GM19238 (cell line): Measurements from ENCODE around the gene TBC1D3B.
"Not testable (repeated sequence)": the region's sequence is repeated elsewhere in the genome, so short reads cannot be mapped to it uniquely, and the experiment has no call there.

ENCODE experiments used
- DNase-seq: peaks from one replicate; pipeline ENCODE4 v3.0.0; 2011; ENCODE audit warnings: low spot score; ENCODE audit not compliant: insufficient read length

Gene TBC1D3B

DNA sequence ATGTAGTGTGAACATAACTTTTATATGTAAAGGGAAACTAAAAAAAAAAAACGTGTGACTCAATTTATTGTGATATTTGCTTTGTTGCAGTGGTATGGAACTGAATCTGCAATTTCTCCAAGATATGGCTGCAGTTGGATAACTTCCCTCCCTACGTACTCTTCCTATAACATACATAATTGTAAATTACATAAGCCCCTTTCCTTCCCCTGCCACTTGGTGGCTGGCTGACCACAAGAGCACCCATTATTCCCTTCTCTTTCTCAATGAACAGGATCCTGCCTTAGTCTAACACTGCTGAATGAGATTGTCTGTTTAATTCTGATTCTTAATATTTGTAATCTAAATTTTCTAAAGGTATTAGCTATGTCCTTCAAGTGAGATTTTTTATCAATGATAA lies 45.0 kb downstream of the TBC1D3B start:
- no peak for DNase-seq

GRCh38 chr17:36130346-36130745 lies 46.1 kb downstream of the TBC1D3B start:
- no peak for DNase-seq

GRCh38 chr17:36129616-36130015 lies 46.8 kb downstream of the TBC1D3B start:
- no peak for DNase-seq

DNA sequence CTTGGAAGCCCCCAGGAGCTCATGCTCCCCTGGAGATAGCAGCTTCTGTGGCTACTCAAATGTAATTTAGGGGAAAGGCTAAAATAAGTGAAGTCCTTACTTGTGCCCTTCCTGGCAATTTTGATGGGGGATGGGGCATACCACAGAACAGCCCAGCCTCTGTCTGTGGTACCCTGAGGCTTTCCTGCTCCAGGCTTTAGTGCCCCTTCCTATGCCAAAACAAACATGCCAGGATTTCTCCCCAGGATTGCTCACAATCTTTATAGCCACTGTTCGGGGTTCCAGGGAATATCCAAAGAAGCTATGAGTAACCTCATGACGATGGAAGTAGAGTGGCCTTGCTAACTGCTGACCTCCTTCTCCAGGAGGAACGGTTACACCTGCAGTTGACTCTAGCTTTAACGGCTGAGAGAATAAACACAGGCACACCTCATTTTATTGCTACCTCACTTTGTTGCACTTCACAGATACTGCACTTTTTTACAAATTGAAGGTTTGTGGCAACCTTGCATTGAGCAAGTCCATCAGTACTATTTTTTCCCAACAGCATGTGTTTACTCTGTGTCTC lies 47.9 kb downstream of the TBC1D3B start:
- DNase-seq: no peak

- DNase-seq: no peak
Measured at GRCh38 chr17:36127911-36128310, 48.5 kb downstream of the TBC1D3B start.

GRCh38 chr17:36127199-36127893 lies 49.1 kb downstream of the TBC1D3B start:
- no peak for DNase-seq

DNA sequence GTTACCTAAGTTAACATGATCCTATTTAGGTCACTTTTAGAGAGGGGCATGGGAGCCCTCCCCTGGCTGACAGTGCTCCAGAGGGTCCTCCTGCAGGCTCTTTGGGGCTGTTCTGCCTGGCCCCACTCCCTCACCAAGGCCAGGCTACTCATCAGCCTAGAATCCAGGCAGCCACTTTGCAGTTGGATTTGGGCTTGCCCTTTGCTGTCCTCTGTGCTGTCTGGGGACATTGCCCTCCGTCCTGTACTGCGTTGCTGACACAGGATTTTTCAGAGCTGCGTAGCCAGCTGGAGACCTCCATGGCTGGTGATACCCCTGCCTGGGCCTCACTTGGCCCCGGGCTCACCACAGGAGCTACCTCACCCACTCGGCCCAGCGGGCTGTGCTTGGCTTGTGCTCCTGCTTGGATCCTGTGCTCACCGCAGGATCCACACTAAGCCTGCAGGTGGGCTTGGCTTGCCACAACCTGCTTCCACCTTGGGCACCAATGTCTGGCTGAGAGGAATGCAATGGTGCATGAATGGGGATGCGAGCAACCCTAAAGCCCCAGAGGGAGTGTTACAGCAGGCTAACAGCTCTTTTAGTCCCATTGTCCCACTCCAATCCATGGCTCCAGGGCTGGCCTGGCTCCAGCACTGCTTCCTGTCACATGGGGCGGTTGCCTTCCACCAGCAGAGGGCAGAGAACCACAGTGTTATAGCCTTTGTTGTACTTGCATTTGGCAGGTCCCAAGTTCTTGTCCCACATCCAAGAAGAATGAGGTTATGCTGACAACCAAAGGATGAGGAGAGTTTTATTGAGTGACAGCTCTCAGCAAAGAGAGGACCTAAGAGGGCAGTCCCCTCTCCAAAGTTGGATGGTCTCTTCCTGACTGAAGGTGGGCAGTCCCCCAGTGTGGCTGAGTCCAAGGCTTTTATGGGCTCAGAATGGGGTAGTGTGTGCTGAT lies 51.3 kb downstream of the TBC1D3B start:
- DNase-seq: no peak

- no peak for DNase-seq
Measured at GRCh38 chr17:36123431-36123830, 53.0 kb downstream of the TBC1D3B start.

DNA sequence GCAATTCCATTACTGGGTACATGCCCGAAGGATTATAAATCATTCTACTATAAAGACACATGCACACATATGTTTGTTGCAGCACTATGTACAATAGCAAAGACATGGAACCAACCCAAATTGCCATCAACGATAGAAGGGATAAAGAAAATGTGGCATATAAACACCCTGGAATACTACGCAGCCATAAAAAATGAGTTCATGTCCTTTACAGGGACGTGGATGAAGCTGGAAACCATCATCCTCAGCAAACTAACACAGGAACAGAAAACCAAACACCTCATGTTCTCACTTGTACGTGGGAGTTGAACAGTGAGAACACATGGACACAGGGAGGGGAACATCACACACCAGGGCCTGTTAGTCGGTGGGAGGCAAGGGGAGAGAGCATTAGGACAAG lies 55.3 kb downstream of the TBC1D3B start:
- DNase-seq: not testable (repeated sequence)

DNA sequence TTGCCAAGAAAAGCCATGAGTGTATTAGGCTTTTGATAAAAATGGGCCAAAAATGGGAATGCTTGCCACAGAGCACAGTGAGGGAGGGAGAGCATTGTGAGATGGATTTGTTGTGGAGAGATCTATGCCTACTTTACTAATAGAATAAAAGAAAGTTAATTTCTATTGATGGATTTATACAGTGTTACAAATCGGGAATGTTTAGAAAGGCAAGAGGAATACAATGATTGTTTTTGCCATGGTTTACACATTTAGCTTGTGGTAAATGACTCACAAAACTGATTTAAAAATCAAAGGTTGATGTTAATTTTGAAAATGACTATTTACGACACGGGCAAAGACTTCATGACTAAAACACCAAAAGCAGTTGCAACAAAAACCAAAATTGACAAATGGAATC lies 56.2 kb downstream of the TBC1D3B start:
- DNase-seq: no peak

- no peak for DNase-seq
Measured at GRCh38 chr17:36118477-36119353, 57.7 kb downstream of the TBC1D3B start.

- no peak for DNase-seq
Measured at GRCh38 chr17:36117505-36118382, 58.7 kb downstream of the TBC1D3B start.
